WTC11 (cell line): ENCODE measurements around the gene MRAS. TPM values are rescaled to one million over a fixed set of nuclear protein-coding genes. Genes with fewer than 3 reads are reported as not detected.

ENCODE experiments used
- ATAC-seq: fragments of 200-7000 bp; cut with Tn5 transposase; 2 replicates; pipeline ENCODE4 v1.10.0; 2021; ENCODE audit warnings: mild to moderate bottlenecking, moderate library complexity
- CTCF ChIA-PET: fragments of 300-600 bp; sonication (Branson Sonifier 250); formaldehyde crosslinking; loops from one replicate; lab custom pipeline; 2021; ENCODE audit warnings: antibody characterized with exemption; lab: Charles Lee
- POLR2A ChIA-PET: fragments of 350-600 bp; sonication (Branson Sonifier 250); formaldehyde crosslinking; loops from one replicate; lab custom pipeline; 2021; ENCODE audit warnings: antibody characterized with exemption; lab: Charles Lee
- DNase-seq: peaks from one replicate; pipeline ENCODE4 v3.0.0; 2021; ENCODE audit warnings: low spot score
- H3K27ac Mint-ChIP-seq: 2 replicates; pipeline ENCODE4 v1.8.0; 2021; ENCODE audit warnings: mixed read lengths
- H3K27me3 Mint-ChIP-seq: 2 replicates; pipeline ENCODE4 v1.8.0; 2021; ENCODE audit warnings: low read depth, mild to moderate bottlenecking, moderate library complexity, mixed read lengths
- H3K36me3 Mint-ChIP-seq: 2 replicates; pipeline ENCODE4 v1.8.0; 2021; ENCODE audit warnings: mixed read lengths
- H3K4me1 Mint-ChIP-seq: 2 replicates; pipeline ENCODE4 v1.8.0; 2022; ENCODE audit warnings: mixed read lengths
- H3K4me3 Mint-ChIP-seq: 2 replicates; pipeline ENCODE4 v1.8.0; 2021; ENCODE audit warnings: mild to moderate bottlenecking, moderate library complexity, mixed read lengths
- H3K9me3 Mint-ChIP-seq: 2 replicates; pipeline ENCODE4 v1.8.0; 2021; ENCODE audit warnings: mixed read lengths
- CREB1 ChIP-seq: sonication (generic); formaldehyde crosslinking; IDR thresholded peaks from 2 replicates; pipeline ENCODE4 v1.8.0; 2023; ENCODE audit warnings: mild to moderate bottlenecking, missing genetic modification reagents
- GABPB1 ChIP-seq: sonication (generic); formaldehyde crosslinking; IDR thresholded peaks from 2 replicates; pipeline ENCODE4 v1.8.1; 2023; ENCODE audit warnings: mild to moderate bottlenecking, missing genetic modification reagents
- GRHL2 ChIP-seq: fragments of 250-450 bp; sonication (Bioruptor Pico); IDR thresholded peaks from 2 replicates; pipeline ENCODE4 v1.8.0; 2022; ENCODE audit warnings: mild to moderate bottlenecking, moderate library complexity; ENCODE audit not compliant: insufficient replicate concordance, severe bottlenecking
- GTF2I ChIP-seq: fragments of 250-450 bp; sonication (Bioruptor Pico); conservative IDR thresholded peaks from 2 replicates; pipeline ENCODE4 v1.4.0; 2021; ENCODE audit warnings: mild to moderate bottlenecking
- HMGA2 ChIP-seq: fragments of 250-450 bp; sonication (Bioruptor Pico); IDR thresholded peaks from 2 replicates; pipeline ENCODE4 v1.4.0; 2021; ENCODE audit warnings: mild to moderate bottlenecking, moderate library complexity
- NR2C2 ChIP-seq: sonication (generic); formaldehyde crosslinking; IDR thresholded peaks from 2 replicates; pipeline ENCODE4 v1.8.0; 2022; ENCODE audit warnings: mild to moderate bottlenecking, missing genetic modification reagents
- PRRX2 ChIP-seq: fragments of 250-450 bp; sonication (Bioruptor Pico); IDR thresholded peaks from 2 replicates; pipeline ENCODE4 v1.8.0; 2021; ENCODE audit warnings: mild to moderate bottlenecking
- SMAD3 ChIP-seq: sonication (generic); formaldehyde crosslinking; IDR thresholded peaks from 2 replicates; pipeline ENCODE4 v1.8.0; 2022; ENCODE audit warnings: missing genetic modification reagents, mild to moderate bottlenecking, borderline replicate concordance
- SMAD4 ChIP-seq: sonication (generic); formaldehyde crosslinking; IDR thresholded peaks from 2 replicates; pipeline ENCODE4 v1.8.0; 2022; ENCODE audit warnings: mild to moderate bottlenecking, missing genetic modification reagents
- TEAD4 ChIP-seq: sonication (generic); formaldehyde crosslinking; IDR thresholded peaks from 2 replicates; pipeline ENCODE4 v1.8.0; 2022; ENCODE audit warnings: mild to moderate bottlenecking, missing genetic modification reagents
- ZBTB21 ChIP-seq: sonication (generic); formaldehyde crosslinking; IDR thresholded peaks from 2 replicates; pipeline ENCODE4 v1.8.1; 2023; ENCODE audit warnings: mild to moderate bottlenecking, missing genetic modification reagents, borderline replicate concordance
- ZNF219 ChIP-seq: sonication (generic); formaldehyde crosslinking; IDR thresholded peaks from 2 replicates; pipeline ENCODE4 v1.8.0; 2023; ENCODE audit warnings: missing genetic modification reagents, mild to moderate bottlenecking, borderline replicate concordance
- ZNF232 ChIP-seq: sonication (generic); formaldehyde crosslinking; IDR thresholded peaks from 2 replicates; pipeline ENCODE4 v1.8.0; 2022; ENCODE audit warnings: mild to moderate bottlenecking, missing genetic modification reagents
- ZNF416 ChIP-seq: fragments of 250-450 bp; sonication (Bioruptor Pico); IDR thresholded peaks from 2 replicates; pipeline ENCODE4 v1.9.0; 2021; ENCODE audit warnings: mild to moderate bottlenecking, inconsistent platforms
- total RNA-seq: library from RNA; stranded (reverse); gene quantifications from 3 replicates; pipeline ENCODE4 v1.2.3, GENCODE V29; 2021
- TF ChIP-seq, protein P1 (sequence below): sonication (generic); formaldehyde crosslinking; IDR thresholded peaks from 2 replicates; pipeline ENCODE4 v1.8.1; 2023; ENCODE audit warnings: mild to moderate bottlenecking, missing genetic modification reagents, borderline replicate concordance
- TF ChIP-seq, protein P2 (sequence below): fragments of 250-450 bp; sonication (Bioruptor Pico); IDR thresholded peaks from 2 replicates; pipeline ENCODE4 v1.9.0; 2021; ENCODE audit warnings: mild to moderate bottlenecking
- TF ChIP-seq, protein P3 (sequence below): fragments of 250-450 bp; sonication (Bioruptor Pico); IDR thresholded peaks from 2 replicates; pipeline ENCODE4 v2.1.2; 2022; ENCODE audit warnings: mild to moderate bottlenecking, moderate library complexity
- TF ChIP-seq, protein P4 (sequence below): sonication (generic); formaldehyde crosslinking; IDR thresholded peaks from 2 replicates; pipeline ENCODE4 v1.8.1; 2023; ENCODE audit warnings: mild to moderate bottlenecking, missing genetic modification reagents, moderate library complexity
- TF ChIP-seq, protein P5 (sequence below): fragments of 250-450 bp; sonication (Bioruptor Pico); IDR thresholded peaks from 2 replicates; pipeline ENCODE4 v1.9.0; 2021; ENCODE audit warnings: mild to moderate bottlenecking, borderline replicate concordance
- TF ChIP-seq, protein P6 (sequence below): sonication (generic); formaldehyde crosslinking; IDR thresholded peaks from 2 replicates; pipeline ENCODE4 v1.8.0; 2022; ENCODE audit warnings: mild to moderate bottlenecking, missing genetic modification reagents

The MRAS gene
- total RNA-seq, 1 experiment from 2014 or later: 14.8 TPM

DNA sequence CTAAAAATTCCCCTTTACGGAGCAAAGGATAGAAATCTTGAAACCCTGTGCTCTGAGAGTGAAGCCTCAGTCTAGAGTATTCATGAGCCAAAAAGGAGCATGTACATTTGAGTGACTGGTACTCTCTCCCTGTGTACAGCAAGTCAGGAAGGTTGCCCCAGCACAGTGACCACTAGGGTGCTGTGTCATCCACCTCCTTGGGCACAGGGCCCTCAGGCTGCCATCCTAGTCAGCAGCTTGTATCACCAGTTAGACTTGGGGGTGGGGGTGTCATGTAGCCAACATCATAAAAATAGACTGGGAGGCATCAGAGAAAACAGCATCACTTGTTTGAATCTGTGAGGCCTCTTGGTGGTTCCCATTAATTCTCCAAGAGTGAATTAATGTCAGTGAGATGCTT lies 30.7 kb upstream of the MRAS start:
- CTCF ChIA-PET: no interaction called here
- no peak for TF ChIP-seq ZNF232 (CRISPR knock-in tag)
- no peak for DNase-seq
- POLR2A ChIA-PET: no interaction called here
- Mint-ChIP-seq H3K27me3 (peaks cover 5% of the 10 kb centered on the region; the same call in 1 of the 2 replicates), H3K36me3 (no peaks in the 10 kb centered on the region), H3K27ac (no peak overlapping the region), H3K4me1 (peaks cover 13% of the 10 kb centered on the region), H3K4me3 (no peak overlapping the region), H3K9me3 (no peaks in the 10 kb centered on the region; the same call in 1 of the 2 replicates)
- 0 out of 2 replicates have a peak, but pooled peaks have one; percentile 34 for ATAC-seq

DNA sequence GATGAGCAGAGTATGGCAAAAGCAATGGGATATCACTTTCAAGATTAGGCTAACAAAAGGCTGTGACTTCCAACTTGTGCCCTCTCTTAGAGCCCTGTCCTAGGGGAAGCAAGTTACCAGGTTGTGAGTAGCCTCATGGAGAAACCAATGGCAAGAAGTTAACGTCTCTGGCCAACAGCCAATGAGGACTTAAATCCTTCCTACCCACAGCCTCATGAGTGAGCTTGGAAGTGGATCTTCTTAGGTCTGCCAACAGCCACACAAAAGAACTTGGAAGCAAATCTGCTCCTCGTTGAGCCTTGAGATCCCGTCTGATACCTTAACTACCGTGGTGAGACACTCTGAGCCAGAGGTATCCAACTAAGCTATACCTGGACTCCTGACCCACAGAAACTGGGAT lies 24.4 kb upstream of the MRAS start:
- Mint-ChIP-seq H3K27me3 (no peaks in the 10 kb centered on the region; the same call in 1 of the 2 replicates), H3K4me3 (no peak overlapping the region), H3K4me1 (peaks cover 21% of the 10 kb centered on the region), H3K36me3 (no peaks in the 10 kb centered on the region), H3K9me3 (no peaks in the 10 kb centered on the region), H3K27ac (no peak overlapping the region)
- TF ChIP-seq ZNF232 (CRISPR knock-in tag) (no peak), ZBTB21 (CRISPR knock-in tag) (no peak), ZNF416 (CRISPR knock-in tag) (no peak), SMAD3 (CRISPR knock-in tag) (no peak), HMGA2 (no peak), SMAD4 (CRISPR knock-in tag) (no peak), GTF2I (CRISPR knock-in tag) (no peak), GRHL2 (no peak), NR2C2 (CRISPR knock-in tag) (no peak), TEAD4 (CRISPR knock-in tag) (no peak), CREB1 (CRISPR knock-in tag) (no peak), GABPB1 (CRISPR knock-in tag) (no peak), PRRX2 (no peak), ZNF219 (CRISPR knock-in tag) (no peak)
- TF ChIP-seq, protein P1, sequence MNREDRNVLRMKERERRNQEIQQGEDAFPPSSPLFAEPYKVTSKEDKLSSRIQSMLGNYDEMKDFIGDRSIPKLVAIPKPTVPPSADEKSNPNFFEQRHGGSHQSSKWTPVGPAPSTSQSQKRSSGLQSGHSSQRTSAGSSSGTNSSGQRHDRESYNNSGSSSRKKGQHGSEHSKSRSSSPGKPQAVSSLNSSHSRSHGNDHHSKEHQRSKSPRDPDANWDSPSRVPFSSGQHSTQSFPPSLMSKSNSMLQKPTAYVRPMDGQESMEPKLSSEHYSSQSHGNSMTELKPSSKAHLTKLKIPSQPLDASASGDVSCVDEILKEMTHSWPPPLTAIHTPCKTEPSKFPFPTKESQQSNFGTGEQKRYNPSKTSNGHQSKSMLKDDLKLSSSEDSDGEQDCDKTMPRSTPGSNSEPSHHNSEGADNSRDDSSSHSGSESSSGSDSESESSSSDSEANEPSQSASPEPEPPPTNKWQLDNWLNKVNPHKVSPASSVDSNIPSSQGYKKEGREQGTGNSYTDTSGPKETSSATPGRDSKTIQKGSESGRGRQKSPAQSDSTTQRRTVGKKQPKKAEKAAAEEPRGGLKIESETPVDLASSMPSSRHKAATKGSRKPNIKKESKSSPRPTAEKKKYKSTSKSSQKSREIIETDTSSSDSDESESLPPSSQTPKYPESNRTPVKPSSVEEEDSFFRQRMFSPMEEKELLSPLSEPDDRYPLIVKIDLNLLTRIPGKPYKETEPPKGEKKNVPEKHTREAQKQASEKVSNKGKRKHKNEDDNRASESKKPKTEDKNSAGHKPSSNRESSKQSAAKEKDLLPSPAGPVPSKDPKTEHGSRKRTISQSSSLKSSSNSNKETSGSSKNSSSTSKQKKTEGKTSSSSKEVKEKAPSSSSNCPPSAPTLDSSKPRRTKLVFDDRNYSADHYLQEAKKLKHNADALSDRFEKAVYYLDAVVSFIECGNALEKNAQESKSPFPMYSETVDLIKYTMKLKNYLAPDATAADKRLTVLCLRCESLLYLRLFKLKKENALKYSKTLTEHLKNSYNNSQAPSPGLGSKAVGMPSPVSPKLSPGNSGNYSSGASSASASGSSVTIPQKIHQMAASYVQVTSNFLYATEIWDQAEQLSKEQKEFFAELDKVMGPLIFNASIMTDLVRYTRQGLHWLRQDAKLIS: no peak
- TF ChIP-seq, protein P2, sequence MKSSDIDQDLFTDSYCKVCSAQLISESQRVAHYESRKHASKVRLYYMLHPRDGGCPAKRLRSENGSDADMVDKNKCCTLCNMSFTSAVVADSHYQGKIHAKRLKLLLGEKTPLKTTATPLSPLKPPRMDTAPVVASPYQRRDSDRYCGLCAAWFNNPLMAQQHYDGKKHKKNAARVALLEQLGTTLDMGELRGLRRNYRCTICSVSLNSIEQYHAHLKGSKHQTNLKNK (CRISPR knock-in tag): no peak
- TF ChIP-seq, protein P3, sequence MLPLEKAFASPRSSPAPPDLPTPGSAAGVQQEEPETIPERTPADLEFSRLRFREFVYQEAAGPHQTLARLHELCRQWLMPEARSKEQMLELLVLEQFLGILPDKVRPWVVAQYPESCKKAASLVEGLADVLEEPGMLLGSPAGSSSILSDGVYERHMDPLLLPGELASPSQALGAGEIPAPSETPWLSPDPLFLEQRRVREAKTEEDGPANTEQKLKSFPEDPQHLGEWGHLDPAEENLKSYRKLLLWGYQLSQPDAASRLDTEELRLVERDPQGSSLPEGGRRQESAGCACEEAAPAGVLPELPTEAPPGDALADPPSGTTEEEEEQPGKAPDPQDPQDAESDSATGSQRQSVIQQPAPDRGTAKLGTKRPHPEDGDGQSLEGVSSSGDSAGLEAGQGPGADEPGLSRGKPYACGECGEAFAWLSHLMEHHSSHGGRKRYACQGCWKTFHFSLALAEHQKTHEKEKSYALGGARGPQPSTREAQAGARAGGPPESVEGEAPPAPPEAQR (CRISPR knock-in tag): no peak
- TF ChIP-seq, protein P4, sequence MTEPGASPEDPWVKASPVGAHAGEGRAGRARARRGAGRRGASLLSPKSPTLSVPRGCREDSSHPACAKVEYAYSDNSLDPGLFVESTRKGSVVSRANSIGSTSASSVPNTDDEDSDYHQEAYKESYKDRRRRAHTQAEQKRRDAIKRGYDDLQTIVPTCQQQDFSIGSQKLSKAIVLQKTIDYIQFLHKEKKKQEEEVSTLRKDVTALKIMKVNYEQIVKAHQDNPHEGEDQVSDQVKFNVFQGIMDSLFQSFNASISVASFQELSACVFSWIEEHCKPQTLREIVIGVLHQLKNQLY (CRISPR knock-in tag): no peak
- TF ChIP-seq, protein P5, sequence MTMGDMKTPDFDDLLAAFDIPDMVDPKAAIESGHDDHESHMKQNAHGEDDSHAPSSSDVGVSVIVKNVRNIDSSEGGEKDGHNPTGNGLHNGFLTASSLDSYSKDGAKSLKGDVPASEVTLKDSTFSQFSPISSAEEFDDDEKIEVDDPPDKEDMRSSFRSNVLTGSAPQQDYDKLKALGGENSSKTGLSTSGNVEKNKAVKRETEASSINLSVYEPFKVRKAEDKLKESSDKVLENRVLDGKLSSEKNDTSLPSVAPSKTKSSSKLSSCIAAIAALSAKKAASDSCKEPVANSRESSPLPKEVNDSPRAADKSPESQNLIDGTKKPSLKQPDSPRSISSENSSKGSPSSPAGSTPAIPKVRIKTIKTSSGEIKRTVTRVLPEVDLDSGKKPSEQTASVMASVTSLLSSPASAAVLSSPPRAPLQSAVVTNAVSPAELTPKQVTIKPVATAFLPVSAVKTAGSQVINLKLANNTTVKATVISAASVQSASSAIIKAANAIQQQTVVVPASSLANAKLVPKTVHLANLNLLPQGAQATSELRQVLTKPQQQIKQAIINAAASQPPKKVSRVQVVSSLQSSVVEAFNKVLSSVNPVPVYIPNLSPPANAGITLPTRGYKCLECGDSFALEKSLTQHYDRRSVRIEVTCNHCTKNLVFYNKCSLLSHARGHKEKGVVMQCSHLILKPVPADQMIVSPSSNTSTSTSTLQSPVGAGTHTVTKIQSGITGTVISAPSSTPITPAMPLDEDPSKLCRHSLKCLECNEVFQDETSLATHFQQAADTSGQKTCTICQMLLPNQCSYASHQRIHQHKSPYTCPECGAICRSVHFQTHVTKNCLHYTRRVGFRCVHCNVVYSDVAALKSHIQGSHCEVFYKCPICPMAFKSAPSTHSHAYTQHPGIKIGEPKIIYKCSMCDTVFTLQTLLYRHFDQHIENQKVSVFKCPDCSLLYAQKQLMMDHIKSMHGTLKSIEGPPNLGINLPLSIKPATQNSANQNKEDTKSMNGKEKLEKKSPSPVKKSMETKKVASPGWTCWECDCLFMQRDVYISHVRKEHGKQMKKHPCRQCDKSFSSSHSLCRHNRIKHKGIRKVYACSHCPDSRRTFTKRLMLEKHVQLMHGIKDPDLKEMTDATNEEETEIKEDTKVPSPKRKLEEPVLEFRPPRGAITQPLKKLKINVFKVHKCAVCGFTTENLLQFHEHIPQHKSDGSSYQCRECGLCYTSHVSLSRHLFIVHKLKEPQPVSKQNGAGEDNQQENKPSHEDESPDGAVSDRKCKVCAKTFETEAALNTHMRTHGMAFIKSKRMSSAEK: no peak
- TF ChIP-seq, protein P6, sequence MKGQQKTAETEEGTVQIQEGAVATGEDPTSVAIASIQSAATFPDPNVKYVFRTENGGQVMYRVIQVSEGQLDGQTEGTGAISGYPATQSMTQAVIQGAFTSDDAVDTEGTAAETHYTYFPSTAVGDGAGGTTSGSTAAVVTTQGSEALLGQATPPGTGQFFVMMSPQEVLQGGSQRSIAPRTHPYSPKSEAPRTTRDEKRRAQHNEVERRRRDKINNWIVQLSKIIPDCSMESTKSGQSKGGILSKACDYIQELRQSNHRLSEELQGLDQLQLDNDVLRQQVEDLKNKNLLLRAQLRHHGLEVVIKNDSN (CRISPR knock-in tag): no peak
- no peak for ATAC-seq
- no peak for DNase-seq
- ChIA-PET POLR2A (no interaction called here), CTCF (no interaction called here)
